ENCODE results near the gene FITM2. TPM values are rescaled to one million over a fixed set of nuclear protein-coding genes. Genes with fewer than 3 reads are reported as not detected.

Gene FITM2
- polyA plus RNA-seq, 1 of the 3 experiments (the other 2 are of a cell fraction), result 3.6 TPM

- TF ChIP-seq SIN3A (IDR thresholded peaks at IDR 0.05; ENCODE audit: borderline replicate concordance, low read depth, low read length), result no peak
- no peak for TF ChIP-seq CTCF (IDR thresholded peaks at IDR 0.05)
- no peak for TF ChIP-seq IRF3 (IDR thresholded peaks at IDR 0.05; ENCODE audit: low read depth, low read length)
- TF ChIP-seq RCOR1 (IDR thresholded peaks at IDR 0.05; ENCODE audit: low read length), result no peak
- TF ChIP-seq TCF12 (IDR thresholded peaks at IDR 0.05), result no peak
- no peak for TF ChIP-seq EZH2phosphoT487 (IDR thresholded peaks at IDR 0.05; ENCODE audit: borderline replicate concordance, low read depth)
Measured at GRCh38 chr20:44335675-44336074, 24.7 kb upstream of the FITM2 start (continued).

GRCh38 chr20:44334709-44335108, 23.7 kb upstream of the FITM2 start:
- Histone ChIP-seq H3K4me2 (no peak overlapping the region), H3K36me3 (replicated peaks in 1 of 2; ENCODE audit: control insufficient read depth in 1 of 2, insufficient read depth in 2 of 2, low read length in 1 of 2) (no peaks in the 10 kb centered on the region), H3K9me2 (no peaks in the 10 kb centered on the region), H3K79me2 (ENCODE audit: insufficient read depth) (no peaks in the 10 kb centered on the region), H3K9ac (no peak overlapping the region), H4K20me1 (ENCODE audit: insufficient read depth) (no peaks in the 10 kb centered on the region), H3K4me3 (ENCODE audit: low read depth in 2 of 2, low read length in 1 of 2) (no peak overlapping the region), H3K27ac (ENCODE audit: low read depth in 2 of 2, low read length in 1 of 2) (no peak overlapping the region), H3K4me1 (ENCODE audit: control insufficient read depth in 1 of 2, insufficient read depth in 2 of 2, low read depth in 1 of 2, low read length in 1 of 2) (peaks cover 0 to 18% of the 10 kb centered on the region in 2 experiments; a peak in 1 of 4 replicates), H2AFZ (ENCODE audit: low read depth) (no peak overlapping the region), H3K9me3 (no peaks in the 10 kb centered on the region), H3K27me3 (ENCODE audit: insufficient read depth) (no peaks in the 10 kb centered on the region), H3F3A (replicated peaks; ENCODE audit: insufficient read depth) (no peaks in the 10 kb centered on the region)
- no peak for DNase-seq
- CTCF ChIA-PET, result no interaction called here
- POLR2A ChIA-PET, result no interaction called here
- 67% methylated on average over 4 of the region's 4 CpGs for WGBS (ENCODE audit: low lambda C conversion rate)
- TF ChIP-seq ELF1 (IDR thresholded peaks at IDR 0.05) (no peak), TEAD4 (IDR thresholded peaks at IDR 0.05; ENCODE audit: borderline replicate concordance, insufficient read depth) (no peak), GATA2 (CRISPR knock-in tag; IDR thresholded peaks at IDR 0.05) (no peak), MEF2A (IDR thresholded peaks at IDR 0.05; ENCODE audit: borderline replicate concordance, low read depth) (no peak), JUND (IDR thresholded peaks at IDR 0.05) (no peak), YY1 (IDR thresholded peaks at IDR 0.05; ENCODE audit: low read depth) (no peak), CHD2 (IDR thresholded peaks at IDR 0.05; ENCODE audit: low read length, partially characterized antibody) (no peak), NFIC (IDR thresholded peaks at IDR 0.05; ENCODE audit: borderline replicate concordance) (no peak), FOSL2 (IDR thresholded peaks at IDR 0.05; ENCODE audit: borderline replicate concordance, low read depth) (no peak), POLR2AphosphoS5 (IDR thresholded peaks at IDR 0.05; ENCODE audit: low read depth, low read length) (no peak), EP300 (IDR thresholded peaks at IDR 0.05; ENCODE audit: borderline replicate concordance in 1 of 2, low read depth in 1 of 2, low read length in 1 of 2) (no peak), USF1 (IDR thresholded peaks at IDR 0.05; ENCODE audit: borderline replicate concordance, low read depth) (no peak), GABPA (IDR thresholded peaks at IDR 0.05; ENCODE audit: low read depth) (no peak), NRF1 (IDR thresholded peaks at IDR 0.05; ENCODE audit: low read depth, low read length) (no peak), FOXJ3 (CRISPR knock-in tag; IDR thresholded peaks at IDR 0.05) (no peak), ZBTB33 (IDR thresholded peaks at IDR 0.05; ENCODE audit: borderline replicate concordance, low read depth) (no peak), EZH2phosphoT487 (IDR thresholded peaks at IDR 0.05; ENCODE audit: borderline replicate concordance, low read depth) (no peak)
